IMR-90 (cell line): ENCODE data around the gene ARMC9. TPM values are rescaled to one million over a fixed set of nuclear protein-coding genes. Genes with fewer than 3 reads are reported as not detected.

Experiments used
- ATAC-seq: fragments of 200-7000 bp; cut with Tn5 transposase; 2 replicates; pipeline ENCODE4 v1.9.1; 2020; ENCODE audit warnings: low read depth, mild to moderate bottlenecking, moderate library complexity
- BruUV-seq: library from RNA; stranded (reverse); fragments of 400-500 nt; replicated peaks from 2 replicates; lab custom pipeline; 2021; lab: Mats Ljungman, UMichigan
- CTCF ChIA-PET: fragments of 300-600 bp; formaldehyde crosslinking; extraction: SDS; loops from one replicate; lab custom pipeline; 2021; ENCODE audit warnings: antibody characterized with exemption; lab: Yijun Ruan, JAX
- POLR2A ChIA-PET: fragments of 300-600 bp; sonication (Branson Sonifier 250); formaldehyde crosslinking; loops from one replicate; lab custom pipeline; 2022; ENCODE audit warnings: antibody characterized with exemption; ENCODE audit not compliant: unreplicated experiment; lab: Charles Lee
- DNase-seq: peaks from one replicate; pipeline ENCODE4 v3.0.0; 2013
- H2AFZ ChIP-seq: replicated peaks from 2 replicates; pipeline ENCODE3; 2013; ENCODE audit warnings: low read length, mild to moderate bottlenecking; ENCODE audit not compliant: poor library complexity
- H2AK5ac ChIP-seq: 2 replicates; pipeline ENCODE4 v1.6.1; 2013; ENCODE audit warnings: low read depth, low read length, inconsistent platforms
- H2AK9ac ChIP-seq: replicated peaks from 2 replicates; pipeline ENCODE3; 2013; ENCODE audit warnings: mild to moderate bottlenecking, low read depth, low read length, moderate library complexity; ENCODE audit not compliant: poor library complexity
- H2BK120ac ChIP-seq: 2 replicates; pipeline ENCODE4 v1.6.1; 2013; ENCODE audit warnings: low read depth, low read length, inconsistent platforms
- H2BK15ac ChIP-seq: 3 replicates; pipeline ENCODE4 v1.6.1; 2013; ENCODE audit warnings: low read depth, low read length, inconsistent platforms
- H2BK20ac ChIP-seq: 2 replicates; pipeline ENCODE4 v1.6.1; 2013; ENCODE audit warnings: low read depth, mild to moderate bottlenecking, inconsistent platforms, low read length, moderate library complexity
- H2BK5ac ChIP-seq: 2 replicates; pipeline ENCODE4 v1.6.1; 2013; ENCODE audit warnings: mild to moderate bottlenecking, low read depth, low read length, inconsistent platforms; ENCODE audit not compliant: poor library complexity, severe bottlenecking
- H3K14ac ChIP-seq: replicated peaks from 2 replicates; pipeline ENCODE4 v1.6.1; 2013; ENCODE audit warnings: low read depth, low read length, inconsistent platforms
- H3K18ac ChIP-seq: 2 replicates; pipeline ENCODE4 v1.6.1; 2013; ENCODE audit warnings: low read depth, low read length, control low read depth
- H3K23ac ChIP-seq: 2 replicates; pipeline ENCODE4 v1.6.1; 2013; ENCODE audit warnings: low read depth, low read length, inconsistent platforms
- H3K27ac ChIP-seq: 2 replicates; pipeline ENCODE4 v1.5.1; 2013; ENCODE audit warnings: mild to moderate bottlenecking, control low read depth, low read length; ENCODE audit not compliant: insufficient read depth
- H3K27me3 ChIP-seq: 2 replicates; pipeline ENCODE4 v1.6.1; 2013; ENCODE audit warnings: low read length; ENCODE audit not compliant: control insufficient read depth, insufficient read depth
- H3K36me3 ChIP-seq: 2 replicates; pipeline ENCODE4 v1.6.1; 2013; ENCODE audit warnings: low read length, mixed read lengths; ENCODE audit not compliant: control insufficient read depth, insufficient read depth
- H3K4ac ChIP-seq: 2 replicates; pipeline ENCODE4 v1.6.1; 2013; ENCODE audit warnings: low read depth, low read length, inconsistent platforms
- H3K4me1 ChIP-seq: 2 replicates; pipeline ENCODE4 v1.6.1; 2013; ENCODE audit warnings: low read length, mixed read lengths; ENCODE audit not compliant: control insufficient read depth, insufficient read depth
- H3K4me2 ChIP-seq: 2 replicates; pipeline ENCODE4 v1.6.1; 2013; ENCODE audit warnings: low read depth, mild to moderate bottlenecking, control low read depth, low read length, moderate library complexity
- H3K4me3 ChIP-seq: 2 replicates; pipeline ENCODE4 v1.5.1; 2013; ENCODE audit warnings: low read depth, mild to moderate bottlenecking, control low read depth, low read length, moderate library complexity; ENCODE audit not compliant: insufficient read depth
- H3K56ac ChIP-seq: 2 replicates; pipeline ENCODE4 v1.6.1; 2013; ENCODE audit warnings: low read length, inconsistent platforms; ENCODE audit not compliant: insufficient read depth; ENCODE audit errors: extremely low read depth
- H3K79me1 ChIP-seq, 2 experiments: 2 replicates each; pipeline ENCODE4 v1.6.1; 2013; ENCODE audit warnings: low read length in 2 of 2, inconsistent platforms in 1 of 2, low read depth in 1 of 2
- H3K9ac ChIP-seq: 2 replicates; pipeline ENCODE4 v1.6.1; 2013; ENCODE audit warnings: low read depth, low read length, control low read depth
- H3K9me1 ChIP-seq: 2 replicates; pipeline ENCODE4 v1.6.1; 2013; ENCODE audit warnings: low read length, inconsistent platforms; ENCODE audit not compliant: insufficient read depth
- H3K9me3 ChIP-seq: 2 replicates; pipeline ENCODE4 v1.6.1; 2013; ENCODE audit warnings: low read length; ENCODE audit not compliant: control insufficient read depth, insufficient read depth
- H4K20me1 ChIP-seq: 2 replicates; pipeline ENCODE4 v1.6.1; 2013; ENCODE audit warnings: low read length, inconsistent platforms; ENCODE audit not compliant: insufficient read depth
- H4K5ac ChIP-seq: 2 replicates; pipeline ENCODE4 v1.6.1; 2013; ENCODE audit warnings: mild to moderate bottlenecking, low read depth, low read length, control low read depth
- H4K8ac ChIP-seq, 2 experiments: 2 replicates each; pipeline ENCODE4 v1.6.1; 2013; ENCODE audit warnings: low read depth in 2 of 2, low read length in 2 of 2, control low read depth in 1 of 2, inconsistent platforms in 1 of 2
- H4K91ac ChIP-seq: 2 replicates; pipeline ENCODE4 v1.6.1; 2013; ENCODE audit warnings: low read depth, low read length, inconsistent platforms; ENCODE audit not compliant: insufficient read depth
- CEBPB ChIP-seq: IDR thresholded peaks from 2 replicates; pipeline ENCODE4 v1.6.1; 2012; ENCODE audit warnings: low read depth, low read length, improper control_type of control experiment
- ELK1 ChIP-seq: fragments of 150-350 bp; IDR thresholded peaks from 2 replicates; pipeline ENCODE4 v1.6.1; 2016; ENCODE audit warnings: low read depth, mild to moderate bottlenecking, low read length, moderate library complexity, borderline replicate concordance
- FOS ChIP-seq: fragments of 150-350 bp; IDR thresholded peaks from 2 replicates; pipeline ENCODE4 v1.6.1; 2016; ENCODE audit warnings: low read depth, low read length
- NFE2L2 ChIP-seq: fragments of 150-350 bp; IDR thresholded peaks from 2 replicates; pipeline ENCODE4 v1.6.1; 2016; ENCODE audit warnings: low read depth, mild to moderate bottlenecking, low read length
- RFX5 ChIP-seq: IDR thresholded peaks from 2 replicates; pipeline ENCODE4 v1.8.0; 2012; ENCODE audit warnings: low read depth, mild to moderate bottlenecking, low read length, moderate library complexity
- WGBS, 2 experiments: methylation state at CpG; one replicate each; pipeline versions ENCODE4 v1.1.5 to v1.1.7; 2013; ENCODE audit warnings: missing lambda C conversion rate in 2 of 2; ENCODE audit not compliant: insufficient read length in 1 of 2; ENCODE audit errors: extremely low coverage in 2 of 2; 5-methylcytosine and 5-hydroxymethylcytosine counted together
- dilution Hi-C: fragments of 300-500 bp; cut with HindIII; formaldehyde crosslinking; loops from one replicate; pipeline ENCODE4 v1.14.3; 2018; ENCODE audit warnings: low sequenced_read_pairs; ENCODE audit not compliant: unreplicated experiment
- in situ Hi-C: fragments of 300-500 bp; cut with MboI; formaldehyde crosslinking; loops from 3 replicates; pipeline ENCODE4 v1.14.3; 2019; ENCODE audit warnings: low sequenced_read_pairs, inconsistent platforms, mixed read lengths
- intact Hi-C: fragments of 100-400 bp; cut with micrococcal nuclease; formaldehyde crosslinking; loops from 2 replicates; pipeline ENCODE4 v1.10.0; 2022
- polyA plus RNA-seq, 3 experiments: library from polyadenylated mRNA; depleted of rRNA; stranded (reverse); fragments of >200 nt; gene quantifications; 2 replicates each; pipeline ENCODE4 v1.2.3, GENCODE V29; 2012; ENCODE audit warnings: low replicate concordance in 1 of 3
- total RNA-seq: library from RNA; depleted of rRNA; stranded (reverse); fragments of >200 nt; gene quantifications from 2 replicates; pipeline ENCODE4 v1.2.3, GENCODE V29; 2012

The ARMC9 gene
- total and polyA plus RNA-seq, 2 of the 4 experiments (the other 2 are of a cell fraction), result 36.0 to 46.6 TPM

GRCh38 chr2:231347081-231347480, 148.7 kb downstream of the ARMC9 start:
- CTCF ChIA-PET, result no interaction called here

More at GRCh38 chr2:231347081-231347480, 148.7 kb downstream of the ARMC9 start:
- dilution Hi-C loops (no loop called here), intact Hi-C loops (no loop called here), in situ Hi-C loops (no loop called here)
- H3K18ac ChIP-seq, result no peak overlapping the region
- peaks cover 16% of the 10 kb centered on the region for H3K9me1 ChIP-seq
- no peak overlapping the region for H3K23ac ChIP-seq
- BruUV-seq, result no TSS peak
- H3K36me3 ChIP-seq, result peaks cover 11% of the 10 kb centered on the region
- H4K8ac ChIP-seq, result no peak overlapping the region
- no peak overlapping the region for H3K4me2 ChIP-seq
- no peak overlapping the region for H2AK9ac ChIP-seq
- POLR2A ChIA-PET, result no interaction called here
- H3K56ac ChIP-seq, result no peak overlapping the region
- DNase-seq (no peak), ATAC-seq (no peak)
- no peak overlapping the region for H3K27ac ChIP-seq
- H3K9ac ChIP-seq, result no peak overlapping the region
- H3K27me3 ChIP-seq, result no peaks in the 10 kb centered on the region
- no peak overlapping the region for H2AK5ac ChIP-seq
- no peak for TF ChIP-seq NFE2L2
- TF ChIP-seq CEBPB, result no peak
- no peak for TF ChIP-seq RFX5
- TF ChIP-seq FOS, result no peak
- TF ChIP-seq ELK1, result no peak
- no peak overlapping the region for H4K5ac ChIP-seq
- H2BK20ac ChIP-seq, result no peak overlapping the region
- no CpG with 5 or more reads among the region's 5 CpGs for WGBS, 2 experiments
- no peak overlapping the region for H2BK120ac ChIP-seq
- no peak overlapping the region for H3K14ac ChIP-seq
- H3K4me1 ChIP-seq, result peaks cover 13% of the 10 kb centered on the region
- no peaks in the 10 kb centered on the region for H3K9me3 ChIP-seq
- no peak overlapping the region for H2BK5ac ChIP-seq
- no peak overlapping the region for H3K4me3 ChIP-seq
- no peak overlapping the region for H2BK15ac ChIP-seq
- H3K4ac ChIP-seq, result no peak overlapping the region
- H3K79me1 ChIP-seq, result peaks cover 0 to 4% of the 10 kb centered on the region in 2 experiments; a peak in 1 of 4 replicates
- H4K20me1 ChIP-seq, result no peaks in the 10 kb centered on the region
- H4K91ac ChIP-seq, result no peak overlapping the region
- H2AFZ ChIP-seq, result no peak overlapping the region
